ENCODE measurements around the gene KRTAP4-11.
"Not testable (repeated sequence)": the region's sequence is repeated elsewhere in the genome, so short reads cannot be mapped to it uniquely, and the experiment has no call there.

The KRTAP4-11 gene

DNA sequence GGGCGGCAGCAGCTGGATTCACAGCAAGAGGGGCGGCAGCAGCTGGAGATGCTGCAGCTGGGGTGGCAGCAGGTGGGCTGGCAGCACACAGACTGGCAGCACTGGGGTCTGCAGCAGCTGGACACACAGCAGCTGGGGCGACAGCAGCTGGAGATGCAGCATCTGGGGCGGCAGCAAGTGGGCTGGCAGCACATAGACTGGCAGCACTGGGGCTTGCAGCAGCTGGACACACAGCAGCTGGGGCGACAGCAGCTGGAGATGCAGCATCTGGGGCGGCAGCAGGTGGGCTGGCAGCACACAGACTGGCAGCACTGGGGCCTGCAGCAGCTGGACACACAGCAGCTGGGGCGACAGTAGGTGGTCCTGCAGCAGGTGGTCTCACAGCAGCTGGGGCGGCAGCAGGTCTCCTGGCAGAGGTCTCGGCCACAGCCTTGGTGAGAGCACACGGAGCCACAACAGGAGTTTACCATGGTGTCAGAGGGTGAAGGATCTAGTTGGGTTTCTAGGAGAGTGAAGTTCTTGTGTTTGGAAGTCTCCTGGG lies at the start of gene KRTAP4-11:
Gene KRTAP4-11, minus strand, starts transcription at position 528 of the 541 bp plus-strand sequence. Its CDS starts 58 bp downstream, at position 470.
- not testable (repeated sequence) for DNase-seq (ENCODE audit: low read depth in 2 of 2)

DNA sequence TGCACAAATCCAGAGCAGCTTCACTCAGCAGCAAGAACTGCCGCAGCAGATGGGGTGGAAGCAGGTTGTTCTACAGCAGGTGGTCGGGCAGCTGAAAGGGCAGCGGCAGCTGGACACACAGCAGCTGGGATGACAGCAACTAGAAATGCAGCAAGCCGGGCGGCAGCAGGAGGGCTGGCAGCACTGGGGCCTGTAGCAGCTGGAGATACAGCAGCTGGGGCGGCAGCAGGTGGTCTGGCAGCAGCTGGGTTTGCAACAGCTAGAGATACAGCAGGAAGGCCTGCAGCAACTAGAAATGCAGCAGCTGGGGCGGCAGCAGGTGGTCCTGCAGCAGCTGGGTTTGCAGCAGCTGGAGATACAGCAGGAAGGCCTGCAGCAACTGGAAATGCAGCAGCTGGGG lies 49.4 kb upstream of the KRTAP4-11 start:
- no peak for DNase-seq (ENCODE audit: low read depth in 2 of 2)

DNA sequence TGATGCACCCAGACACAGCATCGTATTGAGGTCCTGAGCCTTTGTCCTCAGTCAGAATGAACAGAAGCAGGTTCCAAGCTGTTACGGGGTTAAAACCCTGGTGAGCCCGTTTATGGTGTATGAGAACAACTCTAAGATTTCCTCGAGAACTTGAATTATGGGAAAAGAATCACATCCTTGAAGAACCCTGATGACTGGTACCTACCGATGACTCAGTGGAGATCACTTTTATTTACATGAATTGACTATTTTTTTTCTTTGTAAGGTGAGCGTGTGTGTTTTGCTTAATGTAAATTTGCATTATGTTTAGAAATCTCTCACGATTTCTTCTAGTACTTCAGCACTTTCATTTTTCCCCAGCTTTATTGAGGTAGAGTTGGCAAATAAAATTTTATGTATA lies 45.7 kb upstream of the KRTAP4-11 start:
- DNase-seq (ENCODE audit: low read depth in 2 of 2): no peak

DNA sequence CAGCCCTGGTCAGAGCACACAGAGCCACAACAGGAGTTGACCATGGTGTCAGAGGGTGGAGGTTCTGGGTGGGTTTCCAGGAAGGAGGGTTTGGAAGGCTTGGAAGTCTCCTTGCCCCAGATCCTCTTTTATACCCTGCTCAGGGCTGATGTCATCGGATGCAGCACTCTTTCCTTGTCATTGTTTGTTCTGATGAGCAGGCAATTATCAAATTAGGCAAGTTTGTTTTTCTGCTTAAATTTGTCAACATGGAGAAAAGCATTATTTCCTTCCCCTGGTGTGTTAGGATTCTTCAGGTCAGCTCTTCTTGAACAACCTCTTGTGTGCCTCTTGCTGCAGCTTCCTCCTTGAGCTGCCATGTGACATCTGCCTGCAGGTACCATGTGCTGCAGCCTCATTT lies 42.5 kb upstream of the KRTAP4-11 start, which contains the start of gene KRTAP4-4:
Gene KRTAP4-4, minus strand, starts transcription at position 101 of the 400 bp plus-strand sequence. Its CDS starts 57 bp downstream, at position 44.
- DNase-seq (ENCODE audit: low read depth in 2 of 2): no peak

DNA sequence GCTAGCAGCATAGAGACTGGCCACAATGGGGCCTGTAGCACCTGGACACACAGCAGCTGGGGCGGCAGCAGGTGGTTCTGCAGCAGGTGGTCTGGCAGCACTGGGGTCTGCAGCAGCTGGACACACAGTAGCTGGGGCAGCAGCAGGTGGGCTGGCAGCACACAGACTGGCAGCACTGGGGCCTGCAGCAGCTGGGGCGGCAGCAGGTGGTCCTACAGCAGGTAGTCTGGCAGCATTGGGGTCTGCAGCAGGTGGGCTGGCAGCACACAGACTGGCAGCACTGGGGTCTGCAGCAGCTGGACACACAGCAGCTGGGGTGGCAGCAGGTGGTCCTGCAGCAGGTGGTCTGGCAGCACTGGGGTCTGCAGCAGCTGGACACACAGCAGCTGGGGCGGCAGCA lies 42.0 kb upstream of the KRTAP4-11 start:
- not testable (repeated sequence) for DNase-seq (ENCODE audit: low read depth in 2 of 2)

DNA sequence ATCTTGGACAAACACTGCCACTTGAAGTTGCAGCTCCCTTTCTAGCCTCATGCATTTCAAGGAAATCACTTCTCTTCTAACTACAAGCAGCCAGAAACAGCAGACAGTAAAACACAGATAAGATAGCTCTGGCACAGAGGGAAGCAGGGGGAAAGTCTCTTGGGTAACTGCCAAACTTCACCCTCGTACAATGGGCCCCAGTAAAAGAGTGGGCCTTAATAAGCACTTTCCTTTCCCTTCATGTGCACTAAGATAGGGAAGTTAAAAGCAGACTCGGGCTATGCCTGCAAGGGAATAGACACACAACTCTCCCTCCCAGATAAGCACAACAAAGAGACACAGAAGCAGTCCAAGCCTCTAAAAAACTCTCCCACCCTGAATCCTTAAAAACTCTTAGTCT lies 35.7 kb upstream of the KRTAP4-11 start:
- DNase-seq (ENCODE audit: low read depth in 2 of 2): no peak

DNA sequence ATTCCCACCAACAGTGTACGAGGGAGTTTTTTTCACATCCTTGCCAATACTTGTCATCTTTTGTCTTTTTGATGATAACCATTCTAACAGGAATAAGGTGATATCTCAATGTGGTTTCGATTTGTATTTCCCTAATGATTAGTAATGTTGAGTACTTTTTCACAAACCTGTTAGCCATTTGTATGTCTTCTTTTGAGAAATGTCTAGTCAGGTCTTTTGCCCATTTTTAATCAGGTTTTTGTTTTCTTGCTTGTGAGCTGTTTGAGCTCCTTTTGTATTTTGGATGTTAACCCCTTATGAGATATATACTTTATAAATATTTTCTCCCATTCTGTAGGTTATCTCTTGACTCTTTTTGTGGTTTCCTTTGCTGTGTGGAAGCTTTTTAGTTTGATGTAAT lies 33.4 kb upstream of the KRTAP4-11 start:
- no peak for DNase-seq (ENCODE audit: low read depth in 2 of 2)

DNA sequence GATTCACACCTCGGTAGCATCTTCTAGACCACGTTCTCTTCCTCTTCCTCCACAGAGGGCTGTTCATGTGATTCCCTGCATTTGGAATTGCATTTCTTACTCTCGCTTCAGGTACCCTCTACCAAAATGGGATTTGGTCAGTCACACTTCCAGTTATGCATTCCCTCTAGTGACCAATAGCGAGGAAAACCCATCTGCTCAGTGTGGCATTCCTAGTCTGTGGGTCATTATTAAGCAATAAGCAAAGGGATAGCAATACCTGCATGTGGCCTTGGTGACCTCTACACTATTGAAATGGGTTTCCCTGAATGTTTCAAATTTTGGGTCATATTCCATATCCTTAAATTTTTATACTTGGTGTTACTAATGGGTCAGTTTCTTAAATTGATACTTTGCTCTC lies 31.9 kb upstream of the KRTAP4-11 start:
- DNase-seq (ENCODE audit: low read depth in 2 of 2): no peak

DNA sequence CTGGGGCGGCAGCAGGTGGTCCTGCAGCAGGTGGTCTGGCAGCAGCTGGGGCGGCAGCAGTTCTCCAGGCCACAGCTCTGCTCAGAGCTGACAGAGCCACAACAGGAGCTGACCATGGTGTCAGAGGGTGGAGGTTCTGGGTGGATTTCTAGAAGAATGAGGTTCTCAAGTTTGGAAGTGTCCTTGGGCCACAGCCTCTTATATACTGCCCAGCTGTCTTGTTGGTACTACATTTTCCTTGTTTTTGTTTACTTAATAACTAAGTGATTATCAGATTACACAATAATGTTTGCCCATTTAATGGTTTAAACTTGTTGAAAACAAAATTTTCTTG lies 31.4 kb upstream of the KRTAP4-11 start, which contains the start of gene KRTAP4-5:
Gene KRTAP4-5, minus strand, starts transcription at position 174 of the 334 bp plus-strand sequence. Its CDS starts 58 bp downstream, at position 116.
- DNase-seq (ENCODE audit: low read depth in 2 of 2): no peak

DNA sequence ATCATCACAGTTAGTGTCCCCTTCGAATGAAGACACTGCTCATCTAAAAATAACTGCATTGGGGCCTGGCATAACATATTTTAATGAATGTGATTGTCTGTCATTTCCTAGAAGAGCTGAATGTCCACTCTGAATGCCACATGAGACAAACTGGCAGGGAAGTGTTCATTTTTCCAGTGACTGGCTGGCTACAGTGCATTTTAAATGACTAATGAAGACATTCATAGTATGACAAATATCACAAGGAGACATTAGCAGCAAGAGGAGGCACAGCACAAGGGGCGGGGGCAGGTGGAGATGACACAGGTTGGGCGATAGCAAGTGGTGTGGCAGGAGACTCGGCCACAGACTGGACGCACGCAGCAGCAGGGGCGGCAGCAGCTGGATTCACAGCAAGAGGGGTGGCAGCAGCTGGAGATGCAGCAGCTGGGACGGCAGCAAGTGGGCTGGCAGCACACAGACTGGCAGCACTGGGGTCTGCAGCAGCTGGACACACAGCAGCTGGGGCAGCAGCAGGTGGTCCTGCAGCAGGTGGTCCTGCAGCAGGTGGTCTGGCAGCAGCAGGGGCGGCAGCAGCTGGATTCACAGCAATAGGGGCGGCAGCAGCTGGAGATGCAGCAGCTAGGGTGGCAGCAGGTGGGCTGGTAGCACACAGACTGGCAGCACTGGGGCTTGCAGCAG lies 30.9 kb upstream of the KRTAP4-11 start:
- DNase-seq (ENCODE audit: low read depth in 2 of 2): not testable (repeated sequence)

DNA sequence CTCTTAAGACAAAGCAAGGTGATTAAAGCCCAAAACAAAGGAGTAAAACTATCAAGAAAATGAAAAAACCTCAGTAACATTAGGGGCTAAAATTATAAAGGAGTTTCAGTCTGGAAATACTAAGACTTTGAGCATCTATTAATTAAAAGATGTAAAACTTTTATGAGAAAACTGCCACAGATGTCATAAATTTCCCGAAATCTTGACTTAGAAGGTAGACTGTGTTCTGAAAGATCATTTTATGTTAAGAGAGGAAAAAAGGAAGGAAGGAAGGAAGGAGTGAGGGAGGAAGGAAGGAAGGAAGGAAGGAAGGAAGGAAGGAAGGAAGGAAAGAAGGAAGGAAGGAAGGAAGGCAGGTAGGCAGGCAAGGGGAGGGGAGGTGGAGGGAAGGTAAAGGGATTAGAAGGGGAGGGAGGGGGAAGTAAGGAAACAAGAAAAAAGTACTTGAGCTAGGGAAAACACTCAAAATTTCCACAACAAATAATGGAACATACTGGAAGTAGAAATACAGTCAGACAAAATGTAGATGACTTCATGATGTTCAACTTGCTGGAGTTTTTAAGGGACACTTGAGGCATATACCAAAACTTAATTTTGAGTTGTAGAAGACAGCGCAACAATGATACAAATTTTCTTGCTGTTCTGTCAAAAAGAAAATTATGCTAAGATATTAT lies 29.5 kb upstream of the KRTAP4-11 start:
- DNase-seq (ENCODE audit: low read depth in 2 of 2): no peak

DNA sequence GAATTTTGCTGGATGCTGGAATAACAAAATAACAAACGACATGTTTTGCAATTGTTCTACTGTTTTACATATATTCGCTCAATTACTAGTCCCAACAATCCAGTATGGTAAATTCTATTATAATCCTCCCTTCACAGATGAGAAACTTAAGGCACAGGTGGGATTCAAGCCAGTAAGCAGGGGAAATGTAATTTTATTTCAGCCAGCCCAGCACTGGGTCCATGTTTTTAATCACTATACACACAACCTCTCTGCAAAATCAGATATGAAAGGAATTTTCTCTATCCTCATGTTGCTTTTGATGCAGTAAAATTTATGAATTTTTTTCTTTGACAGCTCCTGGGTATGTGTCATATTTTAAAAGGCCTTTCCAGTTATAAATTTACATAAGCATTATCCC lies 27.1 kb upstream of the KRTAP4-11 start:
- DNase-seq (ENCODE audit: low read depth in 2 of 2): no peak

DNA sequence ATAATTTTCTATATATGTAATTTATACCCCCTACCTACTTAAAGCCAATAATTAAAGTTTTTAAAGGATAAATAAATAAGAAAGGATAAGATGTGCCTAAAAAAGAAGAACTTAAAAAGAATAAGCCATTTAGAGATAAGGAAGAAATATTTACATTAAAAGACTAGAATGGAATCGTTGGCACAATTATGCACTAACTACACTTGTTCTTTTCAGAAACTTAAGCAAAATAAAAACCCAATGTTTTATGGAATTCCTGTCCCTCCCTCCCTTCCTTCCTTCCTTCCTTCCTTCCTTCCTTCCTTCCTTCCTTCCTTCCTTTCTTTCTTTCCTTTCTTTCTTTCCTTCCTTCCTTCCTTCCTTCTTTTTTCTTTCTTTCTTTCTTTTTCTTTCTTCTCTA lies 26.7 kb upstream of the KRTAP4-11 start:
- DNase-seq (ENCODE audit: low read depth in 2 of 2): no peak

DNA sequence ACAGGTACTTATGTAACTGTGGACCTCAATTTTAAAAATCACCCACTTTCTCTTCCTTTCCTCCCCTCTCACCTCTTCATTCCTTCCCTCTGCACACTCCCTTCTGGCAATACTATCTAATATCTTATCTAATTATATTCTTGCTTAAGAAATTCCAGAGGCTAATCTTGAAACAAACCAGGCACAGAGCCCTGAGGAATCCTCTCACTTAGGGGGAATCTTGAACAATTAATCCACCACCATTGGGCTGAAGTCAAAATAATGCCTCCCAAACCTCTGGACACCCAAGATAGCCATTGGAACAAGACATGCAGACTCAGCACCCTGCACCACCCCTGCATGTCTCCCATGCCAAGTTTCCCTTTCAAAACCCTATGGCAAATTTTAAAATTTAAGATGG lies 23.2 kb upstream of the KRTAP4-11 start:
- DNase-seq (ENCODE audit: low read depth in 2 of 2): no peak

DNA sequence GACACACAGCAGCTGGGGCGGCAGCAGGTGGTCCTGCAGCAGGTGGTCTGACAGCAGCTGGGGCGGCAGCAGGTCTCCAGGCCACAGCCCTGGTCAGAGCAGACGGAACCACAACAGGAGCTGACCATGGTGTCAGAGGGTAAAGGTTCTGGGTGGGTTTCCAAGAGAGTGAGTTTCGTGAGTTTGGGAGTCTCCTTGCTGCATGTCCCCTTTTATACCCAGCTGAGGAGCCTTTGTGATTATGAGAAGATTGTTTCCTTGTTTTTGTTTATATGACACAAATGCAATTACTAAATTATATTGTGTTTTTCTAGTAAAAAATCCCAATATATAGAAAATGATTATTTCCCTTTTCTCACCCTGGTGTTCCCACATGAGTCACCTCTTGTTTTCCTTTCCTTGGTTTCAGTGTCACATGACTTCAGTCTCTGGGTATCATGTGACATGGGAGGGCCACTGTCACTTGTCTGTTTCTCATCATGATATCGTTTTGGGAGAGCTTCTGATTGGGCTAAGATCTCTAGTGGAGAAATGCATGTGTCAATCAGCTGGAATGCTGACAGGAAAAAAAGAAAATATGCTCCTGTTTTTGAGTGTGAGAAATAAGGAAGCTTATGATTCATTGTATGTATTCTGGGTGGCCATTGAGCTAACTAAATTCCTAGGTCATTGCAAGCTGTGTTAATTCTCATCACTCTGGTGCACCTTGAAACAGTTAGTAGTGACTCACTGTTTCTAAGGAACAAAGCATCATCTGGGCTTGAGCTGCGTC lies 22.4 kb upstream of the KRTAP4-11 start, which contains the start of gene KRTAP4-6:
Gene KRTAP4-6, minus strand, starts transcription at position 185 of the 772 bp plus-strand sequence. Its CDS starts 57 bp downstream, at position 128.
- no peak for DNase-seq (ENCODE audit: low read depth in 2 of 2)

DNA sequence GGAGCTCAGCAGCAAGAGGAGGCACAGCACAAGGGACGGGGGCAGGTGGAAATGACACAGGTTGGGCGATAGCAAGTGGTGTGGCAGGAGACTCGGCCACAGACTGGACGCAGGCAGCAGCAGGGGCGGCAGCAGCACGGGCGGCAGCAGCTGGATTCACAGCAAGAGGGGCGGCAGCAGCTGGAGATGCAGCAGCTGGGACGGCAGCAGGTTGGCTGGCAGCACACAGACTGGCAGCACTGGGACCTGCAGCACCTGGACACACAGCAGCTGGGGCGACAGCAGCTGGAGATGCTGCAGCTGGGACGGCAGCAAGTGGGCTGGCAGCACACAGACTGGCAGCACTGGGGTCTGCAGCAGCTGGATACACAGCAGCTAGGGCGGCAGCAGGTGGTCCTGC lies 21.7 kb upstream of the KRTAP4-11 start:
- DNase-seq (ENCODE audit: low read depth in 2 of 2): not testable (repeated sequence)

DNA sequence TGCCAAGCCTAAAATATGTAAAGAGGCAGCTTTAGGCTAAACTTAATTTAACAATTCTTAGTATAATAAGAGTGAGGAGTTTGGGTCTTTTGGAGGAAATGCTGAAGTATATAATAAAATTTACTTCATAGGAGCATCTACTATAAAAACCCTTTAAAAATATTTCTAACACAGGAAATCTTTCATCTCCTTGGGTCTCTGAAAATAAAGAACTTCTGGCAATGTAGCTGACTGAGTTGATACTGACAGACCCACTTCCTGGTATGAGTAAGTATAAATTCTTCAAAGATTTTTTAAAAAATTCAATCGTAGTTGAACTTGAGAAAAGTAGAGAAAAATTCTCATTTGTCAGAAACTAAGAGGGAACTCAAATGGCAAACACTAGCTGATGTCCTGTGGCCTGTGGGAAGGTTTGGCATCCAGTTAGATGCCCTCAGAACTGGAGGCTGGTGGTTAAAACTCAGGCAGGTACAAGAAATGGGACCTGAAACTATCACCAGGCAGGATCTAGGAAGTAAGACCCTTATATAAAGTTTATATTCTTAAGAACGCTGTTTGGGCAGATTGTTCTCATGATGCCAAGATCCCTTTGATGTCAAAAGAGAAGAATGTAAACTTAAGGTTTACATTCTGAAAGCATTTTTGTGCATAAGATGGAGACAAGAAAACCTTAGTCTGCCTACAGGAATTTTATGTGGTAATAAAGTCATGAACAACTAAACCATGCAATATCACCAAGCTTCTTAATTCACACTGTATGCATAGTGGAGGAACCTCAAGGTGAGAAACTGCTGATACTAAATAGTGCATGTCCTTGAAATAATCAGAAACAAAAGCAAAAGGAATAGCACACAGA lies 15.9 kb upstream of the KRTAP4-11 start:
- DNase-seq (ENCODE audit: low read depth in 2 of 2): no peak

DNA sequence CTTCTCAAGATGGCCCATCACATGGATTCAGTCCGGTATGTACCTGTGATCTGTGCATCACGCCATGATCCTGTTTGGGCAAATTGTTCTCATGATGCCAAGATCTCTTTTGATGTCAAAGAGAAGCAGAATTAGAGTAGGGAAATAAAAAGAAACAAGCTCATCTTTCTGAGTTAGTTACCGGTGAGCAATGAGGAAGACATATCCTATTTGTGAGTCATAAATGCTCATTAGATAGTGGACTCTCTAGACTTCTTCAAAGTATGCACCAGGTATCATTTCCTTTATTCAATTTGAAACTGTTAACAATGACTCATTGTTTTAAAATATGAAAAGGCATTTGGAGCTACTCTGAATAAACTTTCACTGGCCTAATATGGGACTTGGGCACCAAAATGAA lies 13.8 kb upstream of the KRTAP4-11 start:
- no peak for DNase-seq (ENCODE audit: low read depth in 2 of 2)

DNA sequence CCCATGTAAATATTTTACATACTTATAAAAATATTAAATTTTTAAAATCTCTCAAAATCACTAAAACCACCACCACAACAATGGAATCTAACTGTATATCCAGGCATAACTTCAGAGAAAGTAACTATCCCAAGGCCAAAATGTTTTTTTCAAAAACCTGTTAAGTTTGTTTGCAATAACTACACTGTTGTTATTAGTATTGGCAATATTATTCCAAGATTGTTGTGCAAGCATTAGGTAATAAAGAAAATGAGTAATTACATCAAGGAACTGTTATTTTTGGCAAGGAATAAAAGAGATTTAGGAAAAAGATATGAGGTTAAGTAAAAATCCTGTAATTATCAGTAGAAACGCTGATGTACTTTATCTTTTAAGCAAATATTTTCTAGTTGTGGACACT lies 9.2 kb upstream of the KRTAP4-11 start:
- DNase-seq (ENCODE audit: low read depth in 2 of 2): no peak

DNA sequence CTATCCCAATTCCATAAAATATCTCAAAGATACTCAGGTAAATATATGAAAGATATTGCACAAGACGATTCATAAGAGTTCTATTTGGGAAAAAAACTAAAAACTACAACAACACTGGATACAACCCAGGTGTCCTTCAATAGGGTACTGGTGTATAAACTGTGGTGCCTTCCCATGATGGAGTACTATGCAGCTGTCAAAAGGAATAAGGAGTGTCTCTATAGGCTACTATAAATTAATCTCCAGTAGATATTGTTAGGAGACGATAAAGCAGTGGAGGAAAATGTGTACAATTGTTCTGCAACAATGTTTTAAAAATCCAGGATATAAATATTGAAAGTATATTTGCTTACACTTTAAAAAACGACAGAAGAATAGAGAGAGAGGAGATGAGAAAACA lies 8.2 kb upstream of the KRTAP4-11 start:
- no peak for DNase-seq (ENCODE audit: low read depth in 2 of 2)

DNA sequence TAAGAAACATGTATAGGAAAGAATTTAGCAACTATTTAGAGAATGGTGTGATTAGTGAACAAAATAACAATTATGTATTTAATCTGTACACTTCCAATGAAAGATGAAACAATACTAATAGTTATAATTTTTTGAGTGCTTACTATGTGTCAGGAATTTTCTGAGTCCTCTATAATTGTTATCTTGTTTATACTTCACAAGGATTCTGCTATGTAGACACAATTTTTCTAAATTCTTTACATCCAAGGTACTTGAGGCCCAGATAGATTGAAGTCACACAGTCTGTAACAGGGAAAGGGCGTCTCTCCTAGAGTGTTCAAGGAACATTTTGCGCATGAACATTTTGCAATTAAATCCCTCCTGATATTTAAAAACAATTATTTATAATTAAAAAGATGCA lies 6.9 kb upstream of the KRTAP4-11 start:
- DNase-seq (ENCODE audit: low read depth in 2 of 2): no peak

Data from stimulated activated CD8-positive, alpha-beta memory T cell treated with anti-CD3 and anti-CD28 coated beads, Interleukin-7, amount 100 ng/mL, for 4 hours (primary cell).